NCI-H2227 treated with DMSO at 0.1 percent for 48 hours (cell line): ENCODE data around the gene SLC44A2.

Source experiments
- DNase-seq: peaks from one replicate; lab custom pipeline; 2025; lab: John Stamatoyannopoulos, UW

SLC44A2 gene

DNA sequence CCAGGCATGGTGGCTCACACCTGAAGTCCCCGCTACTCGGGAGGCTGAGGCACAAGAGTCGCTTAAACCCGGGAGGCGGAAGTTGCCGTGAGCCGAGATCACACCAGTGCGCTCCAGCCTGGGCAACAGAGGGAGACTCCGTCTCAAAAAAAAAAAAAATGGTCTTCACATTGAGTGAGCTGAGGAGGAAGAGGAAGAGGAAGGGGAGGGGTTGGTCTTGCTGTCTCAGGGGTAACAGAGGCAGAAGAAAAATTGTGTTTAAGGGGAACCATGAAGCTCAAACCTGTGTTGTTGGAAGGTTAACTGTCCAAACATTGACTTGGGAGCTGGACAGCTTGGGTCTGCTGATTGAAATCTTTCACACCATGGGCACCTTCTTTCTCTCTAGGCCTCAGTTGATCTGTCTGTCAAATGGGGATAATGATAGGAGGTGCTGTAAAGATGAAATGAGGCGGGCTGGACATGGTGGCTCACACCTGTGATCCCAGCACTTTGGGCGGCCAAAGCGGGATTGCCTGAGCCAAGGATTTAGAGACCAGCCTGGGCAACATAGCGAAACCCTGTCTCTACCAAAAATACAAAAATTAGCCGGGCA is 9.8 kb upstream of the SLC44A2 start:
- no peak for DNase-seq

GRCh38 chr19:10617409-10618121 is 7.8 kb upstream of the SLC44A2 start:
- no peak for DNase-seq

DNA sequence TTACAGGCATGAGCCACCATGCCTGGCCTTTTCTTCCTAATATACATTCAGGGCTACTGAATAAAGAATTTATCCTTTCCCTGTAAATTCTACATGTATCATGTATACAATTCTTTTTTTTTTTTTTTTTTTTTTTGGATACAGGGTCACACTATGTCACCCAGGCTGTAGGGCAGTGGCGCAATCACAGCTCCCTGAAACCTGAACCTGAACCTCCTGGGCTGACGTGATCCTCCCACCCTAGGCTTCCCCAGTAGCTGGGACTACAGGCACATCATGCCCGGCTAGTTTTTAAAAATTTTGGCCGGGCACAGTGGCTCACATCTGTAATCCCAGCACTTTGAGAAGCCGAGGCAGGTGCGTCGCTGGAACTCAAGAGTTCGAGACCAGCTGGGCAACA is 6.5 kb upstream of the SLC44A2 start:
- no peak for DNase-seq

DNA sequence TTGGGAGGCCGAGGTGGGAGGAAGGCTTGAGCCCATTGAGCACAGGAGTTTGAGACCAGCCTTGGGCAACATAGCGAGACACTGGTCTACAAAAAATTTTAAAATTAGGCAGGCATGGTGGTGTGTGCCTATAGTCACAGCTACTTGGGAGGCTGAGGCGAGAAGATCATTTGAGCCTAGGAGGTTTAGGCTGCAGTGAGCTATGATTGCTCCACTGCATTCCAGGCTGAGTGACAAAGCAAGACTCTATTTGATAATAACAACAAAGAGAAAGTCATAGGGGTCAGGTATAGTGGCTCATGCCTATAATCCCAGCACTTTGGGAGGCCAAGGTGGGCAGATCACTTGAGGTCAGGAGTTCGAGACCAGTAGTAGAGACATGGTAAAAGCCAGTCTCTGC is 4.6 kb upstream of the SLC44A2 start:
- no peak for DNase-seq

DNA sequence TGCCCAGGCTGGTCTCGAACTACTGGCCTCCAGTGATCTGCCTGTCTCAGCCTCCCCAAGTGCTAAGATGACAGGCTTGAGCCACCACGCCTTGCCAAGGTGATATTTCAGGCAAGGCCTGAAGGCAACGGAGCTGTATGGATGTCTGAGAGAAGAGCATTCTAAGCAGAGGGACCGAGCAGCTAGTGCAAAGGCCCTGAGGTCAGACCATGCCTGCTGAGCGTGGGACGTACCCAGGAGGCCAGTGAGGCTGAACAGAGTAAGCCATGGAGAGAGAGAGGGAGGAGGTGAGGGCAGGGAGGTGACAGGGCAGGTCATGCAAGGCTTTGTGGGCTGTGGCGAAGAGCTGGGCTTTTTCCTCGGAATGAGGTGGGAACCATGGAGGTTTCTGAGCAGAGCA is 3.4 kb upstream of the SLC44A2 start:
- no peak for DNase-seq

- no peak for DNase-seq
Observed at GRCh38 chr19:10624585-10624984, 768 bp upstream of the SLC44A2 start.

- DNase-seq: no peak
Observed at GRCh38 chr19:10625762-10626138, 397 bp downstream of the SLC44A2 start.

- no peak for DNase-seq
Observed at GRCh38 chr19:10631874-10632273, 6.5 kb downstream of the SLC44A2 start.

GRCh38 chr19:10634430-10634829 is 9.1 kb downstream of the SLC44A2 start:
- no peak for DNase-seq

DNA sequence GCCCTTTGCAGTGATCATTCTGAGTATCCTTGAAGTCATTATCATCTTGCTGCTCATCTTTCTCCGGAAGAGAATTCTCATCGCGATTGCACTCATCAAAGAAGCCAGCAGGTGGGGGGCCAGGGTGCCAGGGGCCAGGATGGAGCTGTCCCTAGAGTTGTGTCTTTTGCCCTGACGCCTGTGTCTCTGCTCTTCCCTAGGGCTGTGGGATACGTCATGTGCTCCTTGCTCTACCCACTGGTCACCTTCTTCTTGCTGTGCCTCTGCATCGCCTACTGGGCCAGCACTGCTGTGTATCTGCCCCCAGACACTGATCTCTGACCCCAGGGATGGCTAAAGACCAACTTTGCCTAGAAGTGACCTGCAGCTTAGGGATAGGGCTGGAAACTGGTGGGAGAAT is 9.6 kb downstream of the SLC44A2 start:
- DNase-seq: no peak

- DNase-seq: no peak
Observed at GRCh38 chr19:10636304-10636972, 11.1 kb downstream of the SLC44A2 start.

DNA sequence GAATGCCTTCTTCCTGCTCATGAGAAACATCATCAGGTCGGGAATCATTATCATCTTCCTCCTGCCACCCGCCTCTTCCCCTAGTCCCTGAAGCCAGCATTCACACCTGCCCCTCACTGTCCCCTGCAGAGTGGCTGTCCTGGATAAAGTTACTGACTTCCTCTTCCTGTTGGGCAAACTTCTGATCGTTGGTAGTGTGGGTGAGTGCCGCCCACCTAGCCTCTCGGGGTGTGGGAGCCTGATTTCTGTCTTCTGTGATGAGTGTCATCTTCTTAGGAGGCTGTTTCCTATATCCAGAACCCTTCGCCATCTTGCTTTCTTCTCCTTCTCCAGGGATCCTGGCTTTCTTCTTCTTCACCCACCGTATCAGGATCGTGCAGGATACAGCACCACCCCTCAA is 12.5 kb downstream of the SLC44A2 start:
- no peak for DNase-seq

GRCh38 chr19:10639836-10640235 is 14.5 kb downstream of the SLC44A2 start:
- no peak for DNase-seq

DNA sequence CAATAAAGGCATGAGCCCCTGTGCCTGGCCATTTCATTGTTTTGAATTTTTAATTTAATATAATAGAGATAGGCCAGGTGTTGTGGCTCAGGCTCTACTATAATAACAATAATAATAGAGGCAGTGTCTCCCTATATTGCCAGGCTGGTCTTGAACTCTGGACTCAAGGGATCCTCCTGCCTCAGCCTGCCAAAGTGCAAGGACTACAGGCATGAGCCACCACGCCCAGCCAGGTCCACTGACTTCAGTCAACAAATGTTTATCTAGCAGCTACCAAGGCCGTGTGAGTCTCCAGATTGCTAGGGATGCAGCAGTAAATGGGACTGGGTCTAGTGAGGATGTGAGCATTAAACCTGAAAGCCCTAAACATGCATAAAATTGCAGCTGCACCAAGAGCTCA is 15.0 kb downstream of the SLC44A2 start:
- no peak for DNase-seq

DNA sequence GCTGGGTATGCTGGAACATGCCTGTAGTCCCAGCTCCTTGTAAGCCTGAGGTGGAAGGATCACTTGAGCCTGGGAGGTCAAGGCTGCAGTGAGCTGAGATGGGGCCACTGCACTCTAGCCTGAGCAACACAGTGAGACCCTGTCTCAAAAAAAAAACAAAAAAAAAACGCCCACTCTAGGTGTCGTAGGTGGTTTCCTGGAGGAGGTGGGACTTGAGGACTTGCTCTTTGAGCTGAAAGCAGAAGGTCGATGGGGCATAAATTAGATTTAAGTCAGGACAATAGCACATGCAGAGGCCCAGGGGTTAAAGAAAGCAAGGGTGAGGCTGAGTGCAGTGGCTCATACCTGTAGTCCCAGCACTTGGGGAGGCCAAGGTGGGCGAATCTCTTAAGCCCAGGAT is 15.9 kb downstream of the SLC44A2 start:
- no peak for DNase-seq

GRCh38 chr19:10642473-10643171 is 17.3 kb downstream of the SLC44A2 start:
- DNase-seq: no peak

DNA sequence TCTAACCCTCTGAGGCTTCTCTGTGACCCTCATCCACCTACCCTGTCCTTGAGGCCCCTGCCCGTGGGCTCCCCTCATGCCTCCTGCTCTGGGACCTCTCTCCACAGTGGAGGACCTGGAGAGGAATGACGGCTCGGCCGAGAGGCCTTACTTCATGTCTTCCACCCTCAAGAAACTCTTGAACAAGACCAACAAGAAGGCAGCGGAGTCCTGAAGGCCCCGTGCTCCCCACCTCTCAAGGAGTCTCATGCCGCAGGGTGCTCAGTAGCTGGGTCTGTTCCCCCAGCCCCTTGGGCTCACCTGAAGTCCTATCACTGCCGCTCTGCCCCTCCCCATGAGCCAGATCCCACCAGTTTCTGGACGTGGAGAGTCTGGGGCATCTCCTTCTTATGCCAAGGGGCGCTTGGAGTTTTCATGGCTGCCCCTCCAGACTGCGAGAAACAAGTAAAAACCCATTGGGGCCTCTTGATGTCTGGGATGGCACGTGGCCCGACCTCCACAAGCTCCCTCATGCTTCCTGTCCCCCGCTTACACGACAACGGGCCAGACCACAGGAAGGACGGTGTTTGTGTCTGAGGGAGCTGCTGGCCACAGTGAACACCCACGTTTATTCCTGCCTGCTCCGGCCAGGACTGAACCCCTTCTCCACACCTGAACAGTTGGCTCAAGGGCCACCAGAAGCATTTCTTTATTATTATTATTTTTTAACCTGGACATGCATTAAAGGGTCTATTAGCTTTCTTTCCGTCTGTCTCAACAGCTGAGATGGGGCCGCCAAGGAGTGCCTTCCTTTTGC is 18.0 kb downstream of the SLC44A2 start:
- DNase-seq: no peak

DNA sequence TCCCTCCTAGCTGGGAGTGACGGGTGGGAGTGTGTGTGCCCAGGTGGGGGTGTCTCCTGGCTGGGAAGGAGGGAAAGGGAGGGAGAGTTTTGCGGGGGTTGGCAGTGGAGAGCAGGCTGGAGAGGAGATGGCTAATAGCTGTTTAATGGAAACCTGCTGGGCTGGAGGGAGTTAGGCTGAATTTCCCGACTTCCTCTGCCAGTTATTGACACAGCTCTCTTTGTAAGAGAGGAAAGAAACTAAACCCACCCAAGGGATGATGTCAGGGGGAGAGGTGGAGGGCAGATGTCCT is 18.6 kb downstream of the SLC44A2 start:
- DNase-seq: peak; percentile 28

GRCh38 chr19:10644260-10645007 is 19.1 kb downstream of the SLC44A2 start:
- DNase-seq: peak; percentile 27

DNA sequence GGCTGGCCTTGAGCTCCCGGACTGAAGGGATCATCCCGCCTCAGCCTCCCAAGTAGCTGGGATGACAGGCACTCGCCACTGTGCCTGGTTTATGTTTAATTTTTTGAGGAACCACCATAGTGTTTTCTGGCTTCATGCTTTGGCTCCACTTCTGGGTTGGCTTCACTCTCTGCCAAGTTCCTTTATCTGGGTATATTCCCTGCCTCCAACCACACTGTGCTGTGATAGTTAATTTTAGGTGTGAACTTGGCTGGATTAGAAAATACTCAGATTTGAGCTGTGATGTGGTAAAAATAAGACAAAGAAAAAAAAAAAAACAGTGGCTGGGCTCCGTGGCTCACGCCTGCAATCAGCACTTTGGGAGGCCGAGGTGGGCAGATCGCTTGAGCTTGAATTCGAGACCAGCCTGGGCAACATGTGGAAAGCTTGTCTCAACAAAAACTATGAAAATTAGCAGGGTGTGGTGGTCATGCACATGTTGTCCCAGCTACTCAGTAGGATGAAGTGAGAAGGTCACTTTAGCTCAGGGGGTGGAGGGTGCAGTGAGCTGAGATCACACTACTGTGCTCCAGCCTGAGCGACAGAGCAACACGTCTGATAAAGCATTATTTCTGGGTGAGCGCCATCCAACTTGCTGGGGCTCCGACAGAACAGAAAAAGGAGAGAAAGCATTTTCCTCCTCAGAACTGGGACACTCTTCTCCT is 21.3 kb downstream of the SLC44A2 start:
- DNase-seq: no peak

DNA sequence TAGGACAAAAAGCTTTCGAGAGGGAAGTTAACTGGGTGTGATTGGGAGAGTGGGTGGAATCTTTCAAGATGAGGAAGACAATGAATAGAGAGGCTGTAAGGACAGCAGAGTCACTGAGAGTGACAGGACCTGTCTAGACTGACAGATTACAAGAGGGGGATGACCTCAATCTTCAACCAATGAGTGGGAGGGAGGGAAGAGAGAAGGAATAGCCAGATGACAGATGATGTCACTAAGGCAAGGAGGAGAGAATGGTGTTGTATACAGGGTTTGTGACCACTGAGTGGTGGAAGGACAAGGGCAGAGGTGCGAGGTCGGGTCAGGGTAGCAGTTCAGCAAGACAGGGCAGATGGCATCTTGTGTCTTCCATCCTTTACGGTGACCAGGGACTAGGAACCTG is 23.0 kb downstream of the SLC44A2 start:
- no peak for DNase-seq
